CD1c-positive myeloid dendritic cell (primary cell): ENCODE measurements around the gene PREPL.

ENCODE experiments used
- DNase-seq: peaks from one replicate; pipeline ENCODE4 v3.0.0-alpha.2; 2016; ENCODE audit errors: extremely low spot score

PREPL gene

DNA sequence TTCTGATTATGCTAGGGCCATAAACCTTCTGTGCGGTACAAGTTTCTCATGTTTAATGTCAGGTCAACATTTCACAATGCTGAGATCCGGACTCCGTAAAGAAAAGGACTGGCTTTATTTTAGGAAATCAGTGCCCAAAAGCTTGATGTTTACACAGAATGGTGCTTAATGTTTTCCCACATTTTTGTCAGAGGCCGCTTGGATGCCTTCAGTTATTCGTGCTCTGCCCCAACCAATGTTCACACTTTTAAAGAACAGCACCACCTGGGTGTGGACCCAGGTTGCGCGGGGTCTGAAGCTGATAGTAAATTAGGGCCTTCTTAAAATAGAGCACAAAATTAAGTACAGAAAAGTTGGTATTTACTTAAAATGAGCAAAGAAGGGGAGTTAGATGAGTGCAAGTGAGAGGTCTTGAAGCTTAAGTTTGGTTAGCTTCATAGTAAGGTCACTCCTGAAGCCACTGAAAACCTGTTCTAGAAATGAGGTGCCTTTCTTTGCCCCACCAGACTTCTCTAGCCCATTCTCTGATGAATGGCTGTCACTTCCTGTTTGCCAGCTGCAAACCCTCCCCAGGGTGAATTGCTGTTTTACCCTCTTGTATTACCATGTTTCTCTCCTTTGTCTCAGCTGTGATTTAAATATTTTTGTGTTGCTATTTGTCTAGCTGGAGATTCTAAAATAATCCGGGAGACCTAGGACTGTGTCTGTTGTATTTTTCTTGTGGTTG, 65.5 kb downstream of the PREPL start:
- no peak for DNase-seq

DNA sequence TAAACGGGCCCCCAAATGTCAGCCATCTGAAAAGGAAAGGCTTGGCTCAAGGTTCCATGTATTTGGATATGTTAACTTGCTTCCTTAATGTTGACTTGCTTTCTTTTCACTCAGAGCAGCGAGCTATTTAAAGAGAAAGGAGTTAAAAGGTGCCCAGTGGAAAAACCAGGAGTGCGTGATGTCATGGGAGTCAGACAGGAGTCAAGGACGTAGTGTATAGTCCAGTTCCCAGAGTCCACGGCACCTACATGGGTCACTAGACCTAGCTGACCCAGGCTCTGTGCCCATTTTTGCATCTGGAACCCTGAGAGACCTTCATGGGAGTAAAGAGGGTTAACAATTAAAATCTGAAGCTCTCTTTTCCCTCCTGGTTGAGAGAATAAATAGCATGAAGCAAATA, 66.2 kb downstream of the PREPL start:
- DNase-seq = no peak

DNA sequence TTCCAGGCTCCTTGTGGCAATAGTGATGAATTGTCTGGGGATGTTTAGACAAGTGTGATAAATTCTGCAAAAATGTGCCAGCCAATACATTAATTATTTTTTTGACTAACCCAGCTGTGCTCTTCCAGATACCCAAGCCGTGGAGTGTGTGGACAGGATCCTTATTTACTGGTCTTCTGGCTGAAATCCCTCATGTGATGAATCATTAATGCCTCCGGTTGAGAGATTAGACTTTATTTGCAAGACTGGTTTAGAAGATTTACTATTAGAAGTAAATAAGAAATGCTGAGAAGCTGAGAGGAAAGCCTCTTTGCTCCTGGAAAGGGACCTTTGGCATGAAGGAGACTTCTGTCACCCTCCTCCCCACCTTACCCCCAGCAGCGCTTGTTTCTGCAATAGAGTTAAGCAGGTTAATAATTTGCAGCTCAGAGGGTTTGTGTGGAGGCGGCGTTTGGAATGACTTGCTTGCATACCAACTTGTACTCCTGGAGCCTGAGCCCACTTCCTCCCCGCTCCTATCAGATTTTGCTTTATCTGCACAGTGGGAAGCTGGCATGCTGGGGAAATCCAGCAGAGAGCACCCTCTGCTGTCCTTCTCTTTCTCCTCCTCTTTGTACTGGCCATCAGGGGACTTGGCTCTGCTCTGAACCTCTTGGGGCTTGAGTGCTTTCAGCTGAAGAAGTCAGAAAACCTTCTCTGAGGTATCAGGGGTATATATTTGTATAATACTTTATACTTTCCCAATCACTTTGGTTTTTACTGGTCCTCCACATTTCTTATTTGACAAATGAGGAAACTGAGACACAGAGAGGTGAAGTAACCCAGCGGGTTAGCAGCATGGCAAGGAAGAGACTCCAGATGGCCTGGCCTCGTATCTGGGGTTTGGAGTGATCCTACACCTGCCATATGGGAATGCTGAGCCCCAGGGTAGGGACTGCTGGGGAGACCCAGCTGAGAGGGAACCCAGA, 69.7 kb downstream of the PREPL start:
- DNase-seq = peak; percentile 9

DNA sequence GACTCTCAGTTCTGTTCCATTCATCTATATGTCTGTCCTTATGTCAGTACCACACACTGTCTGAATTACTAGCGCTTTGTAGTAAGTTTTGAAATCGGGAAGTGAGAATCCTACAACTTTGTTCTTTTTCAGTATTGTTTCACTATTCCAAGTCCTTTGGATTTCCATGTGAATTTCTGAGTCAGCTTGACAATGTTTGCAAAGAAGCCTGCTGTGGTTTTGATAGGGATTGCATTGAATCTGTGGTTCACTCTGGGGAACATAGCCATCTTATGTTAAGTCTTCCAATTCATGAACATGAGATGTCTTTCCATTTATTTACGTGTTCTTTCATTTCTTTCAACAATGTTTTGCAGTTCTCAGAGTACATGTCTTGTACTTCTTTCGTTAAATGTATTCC, 71.0 kb downstream of the PREPL start:
- DNase-seq = no peak

DNA sequence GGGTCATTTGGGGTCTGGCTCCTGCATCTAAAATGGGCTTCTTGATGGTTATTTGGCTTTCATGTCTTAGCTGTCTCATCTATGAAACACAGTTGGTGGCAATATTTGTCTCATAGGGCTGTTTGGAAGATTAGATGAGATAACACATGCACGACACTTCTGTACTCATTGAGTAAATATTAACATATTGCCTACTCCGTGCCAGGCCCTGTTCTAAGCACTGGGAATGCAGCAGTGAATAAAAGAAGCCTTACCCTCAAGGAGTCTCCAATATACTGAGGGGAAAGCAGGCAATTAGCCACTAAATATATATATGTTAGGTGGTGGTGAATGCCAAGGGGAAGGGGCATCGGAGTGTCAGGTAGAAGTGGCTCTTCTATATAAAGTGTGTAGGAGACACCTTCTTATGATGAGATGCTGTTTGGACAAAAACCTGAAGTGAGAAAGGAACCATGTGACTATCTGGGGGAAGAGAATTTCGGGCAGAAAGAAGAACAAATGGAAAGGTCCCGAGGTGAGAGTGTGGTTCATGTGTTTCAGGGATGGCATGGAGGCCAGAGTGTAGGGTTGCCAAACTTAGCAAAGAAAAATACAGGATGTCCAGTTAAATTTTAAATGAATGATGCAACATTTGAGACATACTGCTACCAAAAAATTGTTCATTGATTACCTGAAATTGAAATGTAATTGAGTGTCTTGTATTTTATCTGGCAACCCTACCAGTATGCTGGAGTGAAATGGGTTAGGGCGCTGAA, 74.2 kb downstream of the PREPL start:
- DNase-seq = no peak

DNA sequence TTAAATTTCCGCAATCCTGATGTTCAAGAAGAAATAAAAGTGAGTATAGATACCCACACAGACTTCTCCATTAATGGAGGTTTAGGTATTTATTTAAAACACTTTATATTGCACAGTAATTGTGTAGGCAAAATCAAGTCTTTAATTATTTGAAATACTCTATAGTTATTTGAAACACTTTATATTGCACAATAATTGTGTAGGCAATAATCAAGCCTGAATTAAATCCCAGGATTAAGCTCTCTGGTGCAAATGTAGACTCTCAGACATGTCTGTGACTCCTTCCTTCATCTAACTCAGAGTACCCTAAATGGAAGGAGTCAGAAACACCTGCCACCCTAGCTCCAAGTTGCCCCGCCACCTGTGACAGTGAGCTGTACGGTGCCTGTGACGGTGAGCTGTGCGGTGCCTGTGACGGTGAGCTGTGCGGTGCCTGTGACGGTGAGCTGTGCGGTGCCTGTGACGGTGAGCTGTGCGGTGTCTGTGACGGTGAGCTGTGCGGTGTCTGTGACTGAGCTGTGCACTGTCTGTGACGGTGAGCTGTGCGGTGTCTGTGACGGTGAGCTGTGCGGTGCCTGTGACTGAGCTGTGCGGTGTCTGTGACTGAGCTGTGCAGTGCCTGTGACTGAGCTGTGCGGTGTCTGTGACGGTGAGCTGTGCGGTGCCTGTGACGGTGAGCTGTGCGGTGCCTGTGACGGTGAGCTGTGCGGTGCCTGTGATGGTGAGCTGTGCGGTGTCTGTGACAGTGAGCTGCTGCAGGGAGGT, 75.0 kb downstream of the PREPL start:
- no peak for DNase-seq

DNA sequence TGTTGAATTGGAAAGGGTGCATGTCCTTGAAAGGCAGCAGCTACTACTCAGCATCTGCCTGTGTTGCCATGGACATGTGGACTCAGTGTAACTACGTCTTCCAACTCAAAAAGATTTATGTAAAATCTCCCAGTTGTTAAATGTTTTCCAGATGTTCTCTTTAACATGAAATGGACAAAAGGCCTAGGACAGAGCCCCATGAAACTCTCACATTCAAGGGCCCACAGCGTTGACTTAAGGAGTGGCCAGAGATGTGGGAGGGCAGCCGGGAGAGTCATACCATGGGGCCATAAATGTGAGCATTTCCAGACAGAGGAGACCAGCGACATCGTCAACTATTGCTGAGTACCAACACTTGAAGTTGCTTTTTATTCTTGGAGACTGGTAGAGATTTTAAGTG, 76.1 kb downstream of the PREPL start:
- DNase-seq = no peak

DNA sequence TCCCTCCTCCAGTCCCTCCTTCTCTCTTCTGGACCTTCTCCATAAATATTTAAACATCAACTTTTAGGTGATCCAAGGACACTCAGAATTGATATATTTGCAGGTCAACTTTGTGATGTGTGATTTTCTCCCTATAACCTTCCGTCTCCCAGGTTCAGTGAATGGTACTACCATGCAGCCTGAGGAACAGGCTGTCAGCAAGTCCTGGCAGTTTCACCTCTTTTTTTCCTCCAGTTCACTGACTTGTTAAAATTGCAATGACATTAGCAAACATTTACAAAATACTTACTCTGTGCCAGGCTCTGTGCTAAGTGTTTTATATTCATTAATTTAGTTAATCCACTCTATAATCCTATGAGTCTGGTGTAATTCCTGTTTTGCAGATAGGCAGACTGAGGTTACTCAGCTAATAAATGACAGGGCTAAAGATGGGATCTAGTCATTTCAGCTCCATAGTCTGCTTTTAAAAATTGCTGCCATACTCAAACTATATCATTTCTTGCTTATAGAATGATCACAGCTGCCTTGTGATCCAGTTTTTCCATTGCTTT, 78.1 kb downstream of the PREPL start:
- DNase-seq = no peak

DNA sequence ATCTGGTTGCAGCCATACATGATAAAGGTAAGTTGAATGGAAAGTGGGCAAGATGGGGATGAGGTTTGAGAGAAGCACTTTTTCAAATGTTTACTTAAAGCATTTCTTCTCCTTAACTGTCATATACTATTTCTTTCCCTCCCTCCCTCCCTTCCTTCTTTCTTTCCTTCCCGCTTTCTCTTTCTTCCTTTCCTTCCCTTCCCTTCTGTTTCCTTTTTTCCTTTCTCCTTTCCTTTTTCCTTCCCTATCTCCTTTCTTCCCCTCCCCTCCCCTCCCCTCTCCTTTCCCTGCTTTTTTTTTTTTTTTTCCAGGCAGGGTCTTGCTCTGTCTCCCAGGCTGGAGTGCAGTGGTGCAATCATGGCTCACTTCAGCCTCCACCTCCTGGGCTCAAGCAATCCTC, 80.4 kb downstream of the PREPL start:
- no peak for DNase-seq

DNA sequence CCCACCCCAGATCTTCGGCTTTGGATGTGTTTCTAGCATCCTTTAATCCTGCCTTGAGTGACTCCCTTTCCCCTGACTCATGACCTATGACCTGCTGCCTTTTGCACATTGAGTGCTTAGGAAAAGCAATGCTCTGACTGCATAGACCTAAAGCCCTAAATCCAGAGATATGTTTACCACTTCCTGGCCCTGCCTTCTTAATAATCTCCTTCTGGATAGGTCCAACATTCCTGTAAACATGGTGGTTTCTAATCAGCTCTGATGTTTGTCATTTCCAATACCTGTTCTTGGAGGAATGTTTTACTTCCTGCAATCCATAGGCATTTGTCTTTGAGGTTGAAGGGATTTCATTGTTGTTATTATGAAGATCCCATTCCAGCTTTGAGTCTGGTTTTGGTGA, 83.8 kb downstream of the PREPL start:
- no peak for DNase-seq

DNA sequence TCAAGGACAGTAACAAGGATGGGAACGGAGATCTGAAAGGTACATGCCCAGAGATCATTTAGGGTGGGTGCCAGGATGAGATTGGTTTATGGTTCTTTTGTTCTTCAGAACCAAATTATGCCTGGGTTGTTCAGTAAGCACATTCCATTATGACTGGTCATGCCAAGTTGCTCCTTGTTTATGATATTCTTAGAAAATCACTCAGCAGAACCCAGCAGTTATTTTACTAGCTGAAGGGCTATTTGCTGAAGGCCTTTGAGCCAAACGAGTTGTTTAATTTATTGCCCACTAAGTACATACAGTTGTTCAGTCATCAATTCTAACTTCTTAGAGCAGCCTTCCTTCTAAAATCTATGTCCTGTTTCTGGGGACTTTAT, 85.4 kb downstream of the PREPL start:
- DNase-seq = no peak

DNA sequence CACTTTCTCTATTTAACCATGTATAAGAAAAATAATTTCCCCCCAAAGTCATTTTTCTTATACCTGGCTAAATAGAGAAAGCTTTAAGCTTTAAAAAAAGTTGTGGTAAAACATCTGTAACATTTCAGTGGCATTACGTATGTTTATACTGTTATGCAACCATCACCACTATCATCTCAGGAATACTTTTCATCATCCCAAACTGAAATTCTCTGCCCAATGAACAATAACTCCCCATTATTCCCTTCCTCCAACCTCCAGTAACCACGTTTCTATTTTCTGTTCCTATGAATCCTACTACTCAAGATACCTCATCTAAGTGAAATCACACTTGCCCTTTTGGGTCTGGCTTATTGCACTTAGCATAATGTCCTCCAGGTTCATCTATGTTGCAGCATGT, 87.7 kb downstream of the PREPL start:
- DNase-seq = no peak

DNA sequence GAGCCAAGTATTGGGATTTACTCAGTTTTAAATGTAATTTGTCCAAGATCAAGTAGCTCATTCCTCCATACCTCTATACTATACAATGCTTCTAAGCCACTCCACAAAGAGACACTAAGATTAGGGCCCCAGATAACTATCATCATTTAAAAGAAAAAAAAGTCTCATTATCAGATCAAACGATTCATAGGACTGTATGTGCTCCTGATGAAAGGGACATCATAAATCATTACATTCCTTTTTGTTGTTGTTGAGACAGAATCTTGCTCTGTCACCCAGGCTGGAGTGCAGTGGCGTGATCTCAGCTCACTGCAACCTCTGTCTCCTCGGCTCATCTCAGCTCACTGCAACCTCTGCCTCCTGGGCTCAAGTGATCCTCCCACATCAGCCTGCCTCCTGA, 88.2 kb downstream of the PREPL start:
- no peak for DNase-seq

DNA sequence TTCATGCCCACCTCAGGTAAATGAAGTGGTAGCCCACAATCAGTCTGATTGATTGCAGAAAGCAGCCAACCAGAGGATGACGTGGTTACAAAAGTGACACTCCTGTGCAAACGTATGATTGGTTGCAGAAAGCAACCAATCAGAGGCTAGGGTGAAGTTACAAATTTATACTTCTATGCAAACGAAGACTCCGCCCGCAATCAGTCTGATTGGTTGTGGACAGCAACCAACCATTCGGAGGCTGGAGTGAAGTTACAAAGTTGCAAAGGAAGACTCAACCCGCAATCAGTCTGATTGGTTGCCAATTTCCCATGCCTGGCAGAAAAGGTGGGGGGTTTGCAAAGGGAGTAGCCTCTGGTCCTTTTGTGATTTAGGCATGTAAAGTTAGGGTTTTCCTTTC, 90.0 kb downstream of the PREPL start:
- DNase-seq = no peak

DNA sequence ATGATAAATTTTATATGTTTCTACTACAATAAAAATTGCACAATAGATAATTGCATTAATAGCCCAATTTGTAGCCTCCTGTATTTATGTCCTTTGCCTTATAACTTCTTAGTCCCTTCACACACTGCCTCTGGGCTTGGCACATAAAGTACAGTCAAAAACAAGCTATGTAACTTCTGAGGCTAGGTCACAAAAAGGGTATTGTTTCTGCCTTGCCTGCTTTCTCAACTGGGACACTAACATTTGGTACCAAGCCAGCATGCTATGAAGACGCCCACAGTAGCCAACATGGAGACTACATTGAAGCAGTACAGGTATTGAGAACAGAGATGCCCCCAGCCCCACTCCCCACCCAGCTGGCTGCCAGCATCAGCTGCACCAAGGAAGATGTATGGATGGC, 91.5 kb downstream of the PREPL start:
- no peak for DNase-seq

DNA sequence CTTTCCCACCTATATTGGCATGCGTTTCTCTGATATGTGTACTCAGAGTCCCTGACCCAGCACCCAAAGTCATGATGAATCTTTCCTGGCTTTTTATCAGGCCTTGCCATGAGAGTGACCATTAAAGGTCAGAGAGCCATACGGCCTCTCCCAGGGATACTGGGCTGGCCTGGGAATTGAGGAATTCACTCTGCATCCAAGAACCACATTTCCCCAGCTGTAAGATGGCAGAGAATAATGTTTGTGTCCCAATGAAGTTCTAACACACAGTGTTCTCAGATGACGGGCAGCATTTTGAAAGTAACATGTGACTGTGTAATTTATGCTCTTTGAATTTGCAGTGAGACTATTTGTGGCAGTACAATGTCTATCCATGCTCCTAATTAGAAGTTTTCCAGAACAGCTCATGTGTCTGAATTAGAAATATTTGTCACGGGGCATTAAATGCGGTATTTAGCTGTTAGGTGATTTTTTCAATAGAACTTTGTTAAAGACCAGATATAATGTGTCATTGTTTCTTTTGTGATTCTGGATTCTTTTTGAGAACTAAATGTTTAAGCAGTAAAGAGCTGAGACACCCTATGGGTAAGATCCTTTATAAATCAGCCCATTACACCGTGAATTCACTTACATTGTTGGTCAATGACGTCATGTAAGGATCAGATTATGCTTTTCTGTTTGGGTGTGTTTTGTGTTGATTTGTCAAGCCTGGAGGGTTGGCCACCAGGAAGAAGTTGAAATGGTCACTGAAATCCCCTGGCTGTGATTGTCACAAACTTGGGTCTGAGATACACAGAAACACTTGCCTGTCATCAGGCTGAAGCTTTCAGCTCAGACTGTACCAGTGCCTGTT, 93.3 kb downstream of the PREPL start:
- DNase-seq = no peak
